Measurements from ENCODE around the gene KIFC1. TPM values are rescaled to one million over a fixed set of nuclear protein-coding genes. Genes with fewer than 3 reads are reported as not detected.
A peak's percentile ranks its signal among the peaks of the same experiment; 100 is the strongest.

Gene KIFC1
- total and polyA plus RNA-seq, 9 of the 15 experiments (the other 6 are each of a cell fraction or from before 2014, with no cell fraction given), result 1.3 to 95.2 (median 76.9) TPM

DNA sequence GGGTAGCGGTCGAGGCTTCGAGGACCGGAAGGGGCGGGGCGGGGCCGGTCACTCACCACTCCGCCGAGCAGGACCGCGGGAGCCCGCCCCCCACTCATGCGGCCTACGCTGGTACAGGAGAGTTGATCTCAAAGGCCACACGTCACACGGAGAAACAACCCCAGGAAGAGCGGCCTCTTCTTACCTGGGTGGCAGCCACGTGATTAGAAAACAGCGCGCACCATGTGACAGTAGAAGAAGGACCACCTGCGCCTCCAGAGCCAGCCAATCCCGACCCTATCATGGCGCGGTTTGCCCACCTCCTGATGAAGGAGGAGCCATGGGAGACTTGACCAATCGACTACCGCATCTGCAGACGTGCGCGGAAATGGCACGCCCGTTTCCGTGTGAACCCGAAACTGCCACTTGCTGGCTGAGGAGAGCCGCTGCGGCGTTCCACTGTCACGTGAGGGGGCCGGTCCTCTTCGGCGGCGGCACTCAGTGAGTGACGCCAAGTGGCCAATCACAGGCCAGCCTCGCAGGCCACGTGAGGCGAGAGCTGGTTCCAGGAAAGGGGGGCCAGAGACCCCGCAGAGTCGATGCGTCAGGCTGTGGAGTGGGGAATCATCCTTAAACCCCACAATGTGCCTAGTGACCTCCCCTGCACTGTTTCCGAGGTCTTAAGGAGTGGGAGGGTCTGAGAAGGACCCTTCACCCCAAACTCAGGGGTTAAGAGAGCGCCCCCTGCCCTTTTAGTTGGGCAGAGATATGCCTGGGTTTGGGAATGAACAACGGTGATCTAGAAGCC, 26.5 kb downstream of the KIFC1 start, which contains the start of gene CUTA (continued):
- TF ChIP-seq, protein P1, sequence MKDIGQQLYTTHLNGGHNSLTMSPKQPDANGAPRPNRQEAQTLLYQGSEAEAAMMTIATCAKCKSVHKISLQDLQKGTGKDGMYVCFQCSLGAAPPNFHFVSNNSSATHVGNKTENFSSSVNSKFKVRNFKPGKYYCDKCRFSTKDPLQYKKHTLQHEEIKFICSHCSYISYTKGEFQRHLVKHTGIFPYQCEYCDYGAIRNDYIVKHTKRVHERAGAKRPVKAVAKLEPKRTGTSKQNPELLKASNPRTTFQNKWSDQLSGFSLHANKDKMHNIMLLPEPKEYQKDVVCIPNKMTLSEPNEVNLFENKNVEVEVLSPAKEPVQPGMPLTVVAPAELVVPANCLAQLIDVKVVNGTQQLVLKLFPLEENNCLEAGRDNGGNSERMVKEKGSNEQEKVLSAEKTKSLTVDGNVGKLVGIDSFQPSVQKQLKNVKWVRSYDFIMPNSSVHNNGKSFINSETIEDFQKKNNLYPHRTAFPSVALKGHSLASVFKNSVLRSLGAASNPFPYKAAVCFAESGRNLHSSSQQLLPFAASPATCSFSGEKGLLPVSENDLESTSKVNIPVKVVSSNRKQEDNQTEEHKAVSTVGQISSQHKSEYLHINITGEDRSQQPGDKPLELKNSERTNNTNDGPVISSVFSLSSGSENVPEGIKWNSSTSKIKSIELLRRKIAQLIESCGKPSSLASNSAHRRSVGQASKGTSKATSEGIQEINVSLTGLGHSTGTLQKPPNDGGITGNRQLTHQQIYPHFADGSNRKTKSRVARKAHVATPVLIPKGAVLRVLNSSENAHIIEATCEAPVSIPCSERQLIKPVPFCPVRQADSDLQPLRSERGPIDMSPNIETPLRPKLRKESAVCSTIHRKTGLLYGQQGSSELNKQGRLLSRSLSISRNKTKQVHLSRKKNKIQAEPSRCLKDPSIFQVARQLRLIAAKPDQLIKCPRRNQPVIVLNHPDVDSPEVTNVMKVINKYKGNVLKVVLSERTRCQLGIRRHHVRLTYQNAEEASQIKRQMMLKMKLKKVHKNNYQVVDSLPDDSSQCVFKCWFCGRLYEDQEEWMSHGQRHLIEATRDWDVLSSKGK (CRISPR knock-in tag; IDR thresholded peaks at IDR 0.05), result no peak
- no peak for TF ChIP-seq ZNF561 (CRISPR knock-in tag; conservative IDR thresholded peaks at IDR 0.05)
- TF ChIP-seq BRF2 (IDR thresholded peaks at IDR 0.05; ENCODE audit: borderline replicate concordance, insufficient read depth, insufficient read length), result no peak
- TF ChIP-seq ADNP (tag; IDR thresholded peaks at IDR 0.05), result no peak
- TF ChIP-seq, protein P2, sequence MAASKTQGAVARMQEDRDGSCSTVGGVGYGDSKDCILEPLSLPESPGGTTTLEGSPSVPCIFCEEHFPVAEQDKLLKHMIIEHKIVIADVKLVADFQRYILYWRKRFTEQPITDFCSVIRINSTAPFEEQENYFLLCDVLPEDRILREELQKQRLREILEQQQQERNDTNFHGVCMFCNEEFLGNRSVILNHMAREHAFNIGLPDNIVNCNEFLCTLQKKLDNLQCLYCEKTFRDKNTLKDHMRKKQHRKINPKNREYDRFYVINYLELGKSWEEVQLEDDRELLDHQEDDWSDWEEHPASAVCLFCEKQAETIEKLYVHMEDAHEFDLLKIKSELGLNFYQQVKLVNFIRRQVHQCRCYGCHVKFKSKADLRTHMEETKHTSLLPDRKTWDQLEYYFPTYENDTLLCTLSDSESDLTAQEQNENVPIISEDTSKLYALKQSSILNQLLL (CRISPR knock-in tag; IDR thresholded peaks at IDR 0.05; ENCODE audit: borderline replicate concordance), result no peak
- peak; percentile 89 for TF ChIP-seq ETV1 (tag; conservative IDR thresholded peaks at IDR 0.05; ENCODE audit: low read depth)
- peak; percentile 89 to 91 for TF ChIP-seq NRF1 (conservative IDR thresholded peaks at IDR 0.05 in 1 of 2, IDR thresholded peaks at IDR 0.05 in 1 of 2)
- TF ChIP-seq SRSF9 (IDR thresholded peaks at IDR 0.05; ENCODE audit: borderline replicate concordance, low read depth, low read length), result no peak
- TF ChIP-seq ZNF431 (CRISPR knock-in tag; IDR thresholded peaks at IDR 0.05), result no peak
- no peak for TF ChIP-seq TAL1 (IDR thresholded peaks at IDR 0.05)
- TF ChIP-seq ARNT (IDR thresholded peaks at IDR 0.05), result peak in 1 of 2 experiments; percentile 56; a peak in 2 of 4 replicates
- no peak for TF ChIP-seq CHD1 (IDR thresholded peaks at IDR 0.05; ENCODE audit: low read length)
- peak; percentile 17; the same call in 1 of the 2 replicates for TF ChIP-seq ZNF232 (CRISPR knock-in tag; IDR thresholded peaks at IDR 0.05)
- TF ChIP-seq, protein P3, sequence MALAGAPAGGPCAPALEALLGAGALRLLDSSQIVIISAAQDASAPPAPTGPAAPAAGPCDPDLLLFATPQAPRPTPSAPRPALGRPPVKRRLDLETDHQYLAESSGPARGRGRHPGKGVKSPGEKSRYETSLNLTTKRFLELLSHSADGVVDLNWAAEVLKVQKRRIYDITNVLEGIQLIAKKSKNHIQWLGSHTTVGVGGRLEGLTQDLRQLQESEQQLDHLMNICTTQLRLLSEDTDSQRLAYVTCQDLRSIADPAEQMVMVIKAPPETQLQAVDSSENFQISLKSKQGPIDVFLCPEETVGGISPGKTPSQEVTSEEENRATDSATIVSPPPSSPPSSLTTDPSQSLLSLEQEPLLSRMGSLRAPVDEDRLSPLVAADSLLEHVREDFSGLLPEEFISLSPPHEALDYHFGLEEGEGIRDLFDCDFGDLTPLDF (CRISPR knock-in tag; IDR thresholded peaks at IDR 0.05), result peak; percentile 88
- no peak for TF ChIP-seq PHTF2 (CRISPR knock-in tag; IDR thresholded peaks at IDR 0.05)
- peak; percentile 71; the same call in 1 of the 2 replicates for TF ChIP-seq RB1 (IDR thresholded peaks at IDR 0.05; ENCODE audit: low read depth)
- TF ChIP-seq OTX1 (CRISPR knock-in tag; IDR thresholded peaks at IDR 0.05), result no peak; the same call in 1 of the 2 replicates
- TF ChIP-seq CCNT2 (IDR thresholded peaks at IDR 0.05; ENCODE audit: borderline replicate concordance, extremely low read depth, insufficient read length, low read depth, low read length), result peak; percentile 86
- TF ChIP-seq PRPF4 (IDR thresholded peaks at IDR 0.05; ENCODE audit: insufficient read depth, low read depth, low read length, poor library complexity, severe bottlenecking), result no peak
- TF ChIP-seq RBM15 (IDR thresholded peaks at IDR 0.05; ENCODE audit: insufficient read depth, low read length), result no peak
- peak; percentile 74 for TF ChIP-seq POLR2G (IDR thresholded peaks at IDR 0.05; ENCODE audit: low read depth, low read length)
